ENCODE results near the gene ARPC5L.
"Not testable (repeated sequence)": the region's sequence is repeated elsewhere in the genome, so short reads cannot be mapped to it uniquely, and the experiment has no call there.

ARPC5L gene

GRCh38 chr9:124843456-124844034 lies 18.4 kb upstream of the ARPC5L start:
- Histone ChIP-seq H2BK120ac (ENCODE audit: low read depth, low read length) (no peak overlapping the region), H2BK15ac (ENCODE audit: low read depth, poor library complexity, severe bottlenecking) (no peak overlapping the region), H2BK12ac (ENCODE audit: low read length in 2 of 2) (no peak overlapping the region), H2AK5ac (ENCODE audit: low read length, severe bottlenecking) (no peak overlapping the region), H3K18ac (ENCODE audit: low read depth in 1 of 2, low read length in 2 of 2) (no peak overlapping the region), H3K14ac (ENCODE audit: low read length in 2 of 2) (no peak overlapping the region), H2AFZ (ENCODE audit: low read depth, low read length) (no peak overlapping the region), H3K27me3 (ENCODE audit: control insufficient read depth in 1 of 2, insufficient read depth in 1 of 2, low read length in 2 of 2) (no peaks in the 10 kb centered on the region), H3K9ac (ENCODE audit: low read length) (no peak overlapping the region), H4K91ac (ENCODE audit: low read length) (no peak overlapping the region), H3K4me1 (ENCODE audit: control insufficient read depth, insufficient read depth, low read depth, low read length) (peaks cover 10% of the 10 kb centered on the region), H3K23ac (ENCODE audit: low read length in 2 of 2) (no peak overlapping the region), H3K79me1 (replicated peaks; ENCODE audit: low read length, poor library complexity, severe bottlenecking) (no peaks in the 10 kb centered on the region), H4K8ac (ENCODE audit: low read length) (no peak overlapping the region), H3K9me3 (ENCODE audit: control insufficient read depth, low read length) (no peaks in the 10 kb centered on the region), H3K4me3 (ENCODE audit: insufficient read depth in 1 of 2, low read depth in 1 of 2, low read length in 2 of 2) (no peak overlapping the region), H3K27ac (ENCODE audit: low read length, poor library complexity, severe bottlenecking) (no peak overlapping the region), H3K36me3 (ENCODE audit: control insufficient read depth in 1 of 2, insufficient read depth in 2 of 2, low read depth in 1 of 2, low read length in 2 of 2) (no peaks in the 10 kb centered on the region), H3K4me2 (ENCODE audit: low read length, poor library complexity, severe bottlenecking) (no peak overlapping the region), H2BK5ac (ENCODE audit: low read depth, low read length, poor library complexity, severe bottlenecking) (no peak overlapping the region), H3K4ac (ENCODE audit: low read depth in 1 of 2, low read length in 2 of 2) (no peak overlapping the region)
- DNase-seq = no peak
- WGBS = 94% methylated on average over 11 of the region's 11 CpGs

GRCh38 chr9:124844291-124844690 lies 17.6 kb upstream of the ARPC5L start:
- Histone ChIP-seq H3K23ac (ENCODE audit: low read length in 2 of 2) (no peak overlapping the region), H3K9me3 (ENCODE audit: control insufficient read depth, low read length) (no peaks in the 10 kb centered on the region), H3K18ac (ENCODE audit: low read depth in 1 of 2, low read length in 2 of 2) (no peak overlapping the region), H3K4me2 (ENCODE audit: low read length, poor library complexity, severe bottlenecking) (no peak overlapping the region), H3K14ac (ENCODE audit: low read length in 2 of 2) (no peak overlapping the region), H2BK12ac (ENCODE audit: low read length in 2 of 2) (no peak overlapping the region), H3K36me3 (ENCODE audit: control insufficient read depth in 1 of 2, insufficient read depth in 2 of 2, low read depth in 1 of 2, low read length in 2 of 2) (no peaks in the 10 kb centered on the region), H2AFZ (ENCODE audit: low read depth, low read length) (no peak overlapping the region), H4K8ac (ENCODE audit: low read length) (no peak overlapping the region), H3K4me1 (ENCODE audit: control insufficient read depth, insufficient read depth, low read depth, low read length) (peaks cover 10% of the 10 kb centered on the region), H3K27me3 (ENCODE audit: control insufficient read depth in 1 of 2, insufficient read depth in 1 of 2, low read length in 2 of 2) (no peaks in the 10 kb centered on the region), H3K9ac (ENCODE audit: low read length) (no peak overlapping the region), H4K91ac (ENCODE audit: low read length) (no peak overlapping the region), H2BK5ac (ENCODE audit: low read depth, low read length, poor library complexity, severe bottlenecking) (no peak overlapping the region), H2AK5ac (ENCODE audit: low read length, severe bottlenecking) (no peak overlapping the region), H3K4me3 (ENCODE audit: insufficient read depth in 1 of 2, low read depth in 1 of 2, low read length in 2 of 2) (no peak overlapping the region), H2BK120ac (ENCODE audit: low read depth, low read length) (no peak overlapping the region), H2BK15ac (ENCODE audit: low read depth, poor library complexity, severe bottlenecking) (no peak overlapping the region), H3K27ac (ENCODE audit: low read length, poor library complexity, severe bottlenecking) (no peak overlapping the region), H3K79me1 (replicated peaks; ENCODE audit: low read length, poor library complexity, severe bottlenecking) (no peaks in the 10 kb centered on the region), H3K4ac (ENCODE audit: low read depth in 1 of 2, low read length in 2 of 2) (no peak overlapping the region)
- DNase-seq = no peak
- WGBS = 85% methylated on average over 4 of the region's 4 CpGs

DNA sequence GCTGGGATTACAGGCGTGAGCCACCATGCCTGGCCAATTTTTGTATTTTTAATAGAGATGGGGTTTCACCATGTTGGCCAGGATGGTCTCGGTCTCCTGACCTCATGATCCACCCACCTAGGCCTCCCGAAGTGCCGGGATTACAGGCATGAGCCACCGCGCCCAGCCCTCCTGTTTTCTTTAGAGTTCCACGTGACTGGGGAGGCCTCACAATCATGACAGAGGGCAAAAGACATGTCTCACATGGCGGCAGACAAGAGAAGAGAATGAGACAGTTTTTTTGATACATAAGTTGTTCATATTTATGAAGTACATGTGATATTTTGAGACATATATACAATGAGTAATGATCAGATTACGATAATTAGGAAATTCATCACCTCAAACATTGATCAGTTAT lies 15.5 kb upstream of the ARPC5L start:
- H3K36me3 ChIP-seq (ENCODE audit: control insufficient read depth in 1 of 2, insufficient read depth in 2 of 2, low read depth in 1 of 2, low read length in 2 of 2); H3K4me2 ChIP-seq (ENCODE audit: low read length, poor library complexity, severe bottlenecking); H3K4me3 ChIP-seq (ENCODE audit: insufficient read depth in 1 of 2, low read depth in 1 of 2, low read length in 2 of 2); H2BK5ac ChIP-seq (ENCODE audit: low read depth, low read length, poor library complexity, severe bottlenecking); H3K79me1 ChIP-seq (replicated peaks; ENCODE audit: low read length, poor library complexity, severe bottlenecking); H3K27me3 ChIP-seq (ENCODE audit: control insufficient read depth in 1 of 2, insufficient read depth in 1 of 2, low read length in 2 of 2); H3K23ac ChIP-seq (ENCODE audit: low read length in 2 of 2); H3K18ac ChIP-seq (ENCODE audit: low read depth in 1 of 2, low read length in 2 of 2); H3K14ac ChIP-seq (ENCODE audit: low read length in 2 of 2); DNase-seq; H3K4me1 ChIP-seq (ENCODE audit: control insufficient read depth, insufficient read depth, low read depth, low read length); H3K9me3 ChIP-seq (ENCODE audit: control insufficient read depth, low read length); H2BK120ac ChIP-seq (ENCODE audit: low read depth, low read length); H3K4ac ChIP-seq (ENCODE audit: low read depth in 1 of 2, low read length in 2 of 2); H2BK15ac ChIP-seq (ENCODE audit: low read depth, poor library complexity, severe bottlenecking); H2AK5ac ChIP-seq (ENCODE audit: low read length, severe bottlenecking); H4K8ac ChIP-seq (ENCODE audit: low read length); H4K91ac ChIP-seq (ENCODE audit: low read length); H3K27ac ChIP-seq (ENCODE audit: low read length, poor library complexity, severe bottlenecking); H3K9ac ChIP-seq (ENCODE audit: low read length); H2AFZ ChIP-seq (ENCODE audit: low read depth, low read length): not testable (repeated sequence)
- H2BK12ac ChIP-seq (ENCODE audit: low read length in 2 of 2) = peak overlapping the region in 1 of 2 experiments; percentile 51
- WGBS = 96% methylated on average over 8 of the region's 9 CpGs

GRCh38 chr9:124846969-124847368 lies 15.0 kb upstream of the ARPC5L start:
- no peak overlapping the region for H3K9ac ChIP-seq (ENCODE audit: low read length)
- no peak overlapping the region for H4K8ac ChIP-seq (ENCODE audit: low read length)
- no peak overlapping the region for H2BK120ac ChIP-seq (ENCODE audit: low read depth, low read length)
- no peak for DNase-seq
- H3K4me2 ChIP-seq (ENCODE audit: low read length, poor library complexity, severe bottlenecking) = no peak overlapping the region
- 93% methylated on average over 5 of the region's 6 CpGs for WGBS
- H4K91ac ChIP-seq (ENCODE audit: low read length) = no peak overlapping the region
- H3K14ac ChIP-seq (ENCODE audit: low read length in 2 of 2) = no peak overlapping the region
- H3K9me3 ChIP-seq (ENCODE audit: control insufficient read depth, low read length) = no peaks in the 10 kb centered on the region
- no peak overlapping the region for H2BK12ac ChIP-seq (ENCODE audit: low read length in 2 of 2)
- no peaks in the 10 kb centered on the region for H3K36me3 ChIP-seq (ENCODE audit: control insufficient read depth in 1 of 2, insufficient read depth in 2 of 2, low read depth in 1 of 2, low read length in 2 of 2)
- no peak overlapping the region for H2BK15ac ChIP-seq (ENCODE audit: low read depth, poor library complexity, severe bottlenecking)
- H2AK5ac ChIP-seq (ENCODE audit: low read length, severe bottlenecking) = no peak overlapping the region
- H3K4me1 ChIP-seq (ENCODE audit: control insufficient read depth, insufficient read depth, low read depth, low read length) = peaks cover 6% of the 10 kb centered on the region
- H2BK5ac ChIP-seq (ENCODE audit: low read depth, low read length, poor library complexity, severe bottlenecking) = no peak overlapping the region
- H3K79me1 ChIP-seq (replicated peaks; ENCODE audit: low read length, poor library complexity, severe bottlenecking) = no peaks in the 10 kb centered on the region
- H3K18ac ChIP-seq (ENCODE audit: low read depth in 1 of 2, low read length in 2 of 2) = no peak overlapping the region
- H3K23ac ChIP-seq (ENCODE audit: low read length in 2 of 2) = no peak overlapping the region
- H3K4me3 ChIP-seq (ENCODE audit: insufficient read depth in 1 of 2, low read depth in 1 of 2, low read length in 2 of 2) = no peak overlapping the region
- H3K27me3 ChIP-seq (ENCODE audit: control insufficient read depth in 1 of 2, insufficient read depth in 1 of 2, low read length in 2 of 2) = peaks cover 0 to 12% of the 10 kb centered on the region in 2 experiments
- H3K4ac ChIP-seq (ENCODE audit: low read depth in 1 of 2, low read length in 2 of 2) = no peak overlapping the region
- H2AFZ ChIP-seq (ENCODE audit: low read depth, low read length) = no peak overlapping the region
- H3K27ac ChIP-seq (ENCODE audit: low read length, poor library complexity, severe bottlenecking) = no peak overlapping the region

Measured in mesenchymal stem cell (in vitro differentiated cells and primary cell).